A673 (cell line): ENCODE results near the gene CDHR4.

Experiments used
- CTCF ChIP-seq: fragments of 300-800, 200-600 bp; sonication (generic); conservative IDR thresholded peaks from 2 replicates; pipeline ENCODE4 v1.5.1; 2017; ENCODE audit warnings: low read depth, mild to moderate bottlenecking, antibody characterized with exemption, low read length, moderate library complexity, mixed read lengths
- EZH2 ChIP-seq: fragments of 200-600 bp; sonication (generic); IDR thresholded peaks from 2 replicates; pipeline ENCODE4 v1.6.1; 2017; ENCODE audit warnings: borderline replicate concordance, low read depth, mild to moderate bottlenecking, mixed read lengths, antibody characterized with exemption, low read length; ENCODE audit not compliant: poor library complexity, severe bottlenecking

GRCh38 chr3:49781415-49782199 lies 18.1 kb downstream of the CDHR4 start:
- TF ChIP-seq CTCF (no peak), EZH2 (no peak)
